Activated naive CD8-positive, alpha-beta T cell treated with anti-CD3 and anti-CD28 coated beads, Interleukin-2, amount 10 ng/mL, durations not matched to agents 7 days and 5 days (primary cell): ENCODE data around the gene MED4. TPM values are rescaled to one million over a fixed set of nuclear protein-coding genes. Genes with fewer than 3 reads are reported as not detected.
"Not testable (repeated sequence)": the region's sequence is repeated elsewhere in the genome, so short reads cannot be mapped to it uniquely, and the experiment has no call there.

ENCODE experiments used
- ATAC-seq: fragments of 150-1000 bp; cut with Tn5 transposase; one replicate; pipeline ENCODE4 v1.10.0; 2021; ENCODE audit warnings: low read depth, moderate library complexity
- POLR2A ChIA-PET: fragments of 350-600 bp; sonication (Branson Sonifier 250); formaldehyde crosslinking; loops from one replicate; lab custom pipeline; 2021; ENCODE audit warnings: antibody characterized with exemption; lab: Charles Lee
- DNase-seq: peaks from one replicate; pipeline ENCODE4 v3.0.0; 2021
- H3K27ac Mint-ChIP-seq: one replicate; pipeline ENCODE4 v1.8.0; 2022; ENCODE audit warnings: mild to moderate bottlenecking, mixed read lengths
- H3K27me3 Mint-ChIP-seq: one replicate; pipeline ENCODE4 v1.8.0; 2022; ENCODE audit warnings: mild to moderate bottlenecking, moderate library complexity, mixed read lengths
- H3K36me3 Mint-ChIP-seq: one replicate; pipeline ENCODE4 v1.8.0; 2021; ENCODE audit warnings: mild to moderate bottlenecking, mixed read lengths
- H3K4me1 Mint-ChIP-seq: one replicate; pipeline ENCODE4 v1.8.0; 2021; ENCODE audit warnings: mixed read lengths
- H3K4me3 Mint-ChIP-seq: one replicate; pipeline ENCODE4 v1.8.0; 2022; ENCODE audit warnings: mild to moderate bottlenecking, moderate library complexity, mixed read lengths
- H3K9me3 Mint-ChIP-seq: one replicate; pipeline ENCODE4 v1.8.0; 2021; ENCODE audit warnings: mixed read lengths
- total RNA-seq, 2 experiments: library from RNA; stranded (reverse); gene quantifications; one replicate each; pipeline ENCODE4 v1.2.3, GENCODE V29; 2021

Gene MED4
- total RNA-seq, 2 experiments from 2014 or later = 56.1 TPM

GRCh38 chr13:48074006-48074405, 20.9 kb downstream of the MED4 start:
- Mint-ChIP-seq H3K4me1 (peaks cover 9% of the 10 kb centered on the region), H3K27me3 (no peaks in the 10 kb centered on the region), H3K9me3 (peaks cover 20% of the 10 kb centered on the region), H3K27ac (no peak overlapping the region), H3K36me3 (peaks cover 72% of the 10 kb centered on the region), H3K4me3 (no peak overlapping the region)
- POLR2A ChIA-PET = no interaction called here
- no peak for ATAC-seq
- DNase-seq = no peak

GRCh38 chr13:48072787-48073186, 22.1 kb downstream of the MED4 start:
- no peaks in the 10 kb centered on the region for H3K27me3 Mint-ChIP-seq
- DNase-seq (no peak), ATAC-seq (no peak)
- no peaks in the 10 kb centered on the region for H3K4me1 Mint-ChIP-seq
- peaks cover 83% of the 10 kb centered on the region for H3K36me3 Mint-ChIP-seq
- H3K27ac Mint-ChIP-seq = no peak overlapping the region
- H3K9me3 Mint-ChIP-seq = peaks cover 24% of the 10 kb centered on the region
- POLR2A ChIA-PET = interaction anchor here (1.1 kb wide), 1 partner anchor 29 kb away, joined by 3 read pairs; no protein-coding TSS in a partner anchor
- H3K4me3 Mint-ChIP-seq = no peak overlapping the region

DNA sequence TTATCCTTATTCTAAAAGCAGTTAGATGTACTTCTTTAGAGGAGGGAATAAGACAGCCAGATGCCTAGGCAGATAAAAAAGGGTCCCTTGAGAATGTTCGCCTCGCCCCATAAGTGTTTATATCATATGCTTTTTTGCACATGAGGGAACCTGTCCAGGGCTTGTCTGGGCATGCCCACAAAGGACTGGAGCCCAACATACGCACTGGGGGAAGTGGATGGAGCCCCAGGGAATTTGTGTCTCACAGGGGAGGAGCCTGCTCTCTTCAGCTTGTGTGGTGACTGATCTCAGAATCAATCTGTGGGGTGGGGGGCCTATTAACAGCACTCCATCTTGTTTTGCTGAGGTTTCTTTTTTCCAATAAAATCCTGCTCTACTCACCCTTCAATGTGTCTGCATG, 22.6 kb downstream of the MED4 start:
- H3K27ac Mint-ChIP-seq = no peak overlapping the region
- H3K27me3 Mint-ChIP-seq = no peaks in the 10 kb centered on the region
- no peak overlapping the region for H3K4me3 Mint-ChIP-seq
- peaks cover 24% of the 10 kb centered on the region for H3K9me3 Mint-ChIP-seq
- DNase-seq (no peak), ATAC-seq (no peak)
- POLR2A ChIA-PET = interaction anchor here (1.1 kb wide), 1 partner anchor 28 kb away, joined by 3 read pairs; no protein-coding TSS in a partner anchor
- H3K4me1 Mint-ChIP-seq = no peaks in the 10 kb centered on the region
- H3K36me3 Mint-ChIP-seq = peaks cover 87% of the 10 kb centered on the region

- POLR2A ChIA-PET = interaction anchor here (1.2 kb wide), 1 partner anchor 23 kb away, joined by 3 read pairs; no protein-coding TSS in a partner anchor
- H3K27ac Mint-ChIP-seq = no peak overlapping the region
- peaks cover 95% of the 10 kb centered on the region for H3K36me3 Mint-ChIP-seq
Measured at GRCh38 chr13:48070942-48071341, 24.0 kb downstream of the MED4 start.

GRCh38 chr13:48069573-48069972, 25.3 kb downstream of the MED4 start:
- H3K9me3 Mint-ChIP-seq = peaks cover 29% of the 10 kb centered on the region
- H3K36me3 Mint-ChIP-seq = peaks cover 90% of the 10 kb centered on the region
- DNase-seq = no peak
- no peaks in the 10 kb centered on the region for H3K27me3 Mint-ChIP-seq
- H3K4me1 Mint-ChIP-seq = peaks cover 11% of the 10 kb centered on the region
- POLR2A ChIA-PET = interaction anchor here (1.2 kb wide), 1 partner anchor 24 kb away, joined by 3 read pairs; no protein-coding TSS in a partner anchor
- H3K4me3 Mint-ChIP-seq = no peak overlapping the region
- ATAC-seq = no peak
- H3K27ac Mint-ChIP-seq = no peak overlapping the region

More at GRCh38 chr13:48070942-48071341, 24.0 kb downstream of the MED4 start:
- DNase-seq (no peak), ATAC-seq (no peak)
- H3K9me3 Mint-ChIP-seq = peaks cover 26% of the 10 kb centered on the region
- H3K4me3 Mint-ChIP-seq = no peak overlapping the region
- peaks cover 10% of the 10 kb centered on the region for H3K4me1 Mint-ChIP-seq
- H3K27me3 Mint-ChIP-seq = no peaks in the 10 kb centered on the region

DNA sequence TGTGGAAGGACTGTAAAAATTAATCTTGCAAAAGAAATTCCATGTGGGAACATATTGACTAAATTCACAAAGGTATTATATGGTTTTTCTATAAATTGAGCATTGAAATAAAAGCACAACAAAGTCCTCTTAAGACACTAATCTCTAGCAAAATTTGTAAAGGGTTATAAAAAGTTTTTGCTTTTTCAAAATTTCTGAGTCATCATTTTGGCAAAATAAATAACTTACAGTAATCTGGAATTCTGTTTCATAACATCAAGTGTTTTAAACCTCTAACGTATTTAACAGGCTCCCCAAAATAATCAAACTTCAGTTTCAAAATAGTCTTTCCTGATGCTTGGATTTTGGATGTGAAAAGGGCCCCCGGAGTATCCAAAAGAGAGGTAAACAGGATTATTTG, 26.0 kb downstream of the MED4 start:
- H3K4me3 Mint-ChIP-seq = no peak overlapping the region
- ATAC-seq (no peak), DNase-seq (no peak)
- H3K27me3 Mint-ChIP-seq = no peaks in the 10 kb centered on the region
- H3K9me3 Mint-ChIP-seq = peaks cover 27% of the 10 kb centered on the region
- H3K4me1 Mint-ChIP-seq = peaks cover 11% of the 10 kb centered on the region
- no peak overlapping the region for H3K27ac Mint-ChIP-seq
- peaks cover 85% of the 10 kb centered on the region for H3K36me3 Mint-ChIP-seq
- POLR2A ChIA-PET = no interaction called here

DNA sequence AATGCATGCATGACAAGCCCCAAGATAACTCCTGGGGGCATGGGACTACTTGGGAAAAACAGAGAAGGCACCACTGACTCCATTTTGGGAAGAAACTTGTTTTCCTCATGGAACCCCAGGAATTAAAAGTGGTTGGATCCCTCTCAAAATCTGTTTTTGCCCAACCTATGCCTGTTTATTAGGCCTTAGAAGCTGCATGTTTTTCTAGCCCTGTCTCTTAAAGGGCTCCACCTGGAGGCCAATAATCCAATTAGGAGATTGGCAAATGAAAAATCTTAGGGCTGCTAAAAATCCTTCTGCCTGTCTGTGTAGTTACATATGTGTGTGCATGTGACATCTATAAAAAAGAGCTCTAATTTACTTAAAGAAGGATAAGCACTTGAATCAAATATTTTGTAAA, 26.9 kb downstream of the MED4 start:
- H3K9me3 Mint-ChIP-seq = peaks cover 27% of the 10 kb centered on the region
- ATAC-seq (no peak), DNase-seq (no peak)
- H3K36me3 Mint-ChIP-seq = peaks cover 77% of the 10 kb centered on the region
- H3K4me3 Mint-ChIP-seq = no peak overlapping the region
- POLR2A ChIA-PET = no interaction called here
- H3K27ac Mint-ChIP-seq = no peak overlapping the region
- H3K27me3 Mint-ChIP-seq = no peaks in the 10 kb centered on the region
- peaks cover 11% of the 10 kb centered on the region for H3K4me1 Mint-ChIP-seq

GRCh38 chr13:48066310-48066989, 28.5 kb downstream of the MED4 start:
- H3K4me3 Mint-ChIP-seq = peak overlapping the region; percentile 19
- ATAC-seq (peak; percentile 94), DNase-seq (peak; percentile 35)
- H3K27me3 Mint-ChIP-seq = no peaks in the 10 kb centered on the region
- peaks cover 23% of the 10 kb centered on the region for H3K9me3 Mint-ChIP-seq
- H3K27ac Mint-ChIP-seq = peak overlapping the region; percentile 79
- H3K36me3 Mint-ChIP-seq = peaks cover 66% of the 10 kb centered on the region
- H3K4me1 Mint-ChIP-seq = peaks cover 11% of the 10 kb centered on the region
- POLR2A ChIA-PET = interaction anchor here (0.6 to 1.7 kb wide), 2 partner anchors 29 to 587 kb away, joined by 3 to 8 read pairs; partner anchors contain the start of genes CYSLTR2 and NUDT15

GRCh38 chr13:48059951-48060350, 35.0 kb downstream of the MED4 start:
- H3K4me3 Mint-ChIP-seq, ATAC-seq, H3K9me3 Mint-ChIP-seq, POLR2A ChIA-PET, H3K27ac Mint-ChIP-seq, H3K4me1 Mint-ChIP-seq, H3K27me3 Mint-ChIP-seq, DNase-seq: not testable (repeated sequence)
- H3K36me3 Mint-ChIP-seq = peaks cover 33% of the 10 kb centered on the region

DNA sequence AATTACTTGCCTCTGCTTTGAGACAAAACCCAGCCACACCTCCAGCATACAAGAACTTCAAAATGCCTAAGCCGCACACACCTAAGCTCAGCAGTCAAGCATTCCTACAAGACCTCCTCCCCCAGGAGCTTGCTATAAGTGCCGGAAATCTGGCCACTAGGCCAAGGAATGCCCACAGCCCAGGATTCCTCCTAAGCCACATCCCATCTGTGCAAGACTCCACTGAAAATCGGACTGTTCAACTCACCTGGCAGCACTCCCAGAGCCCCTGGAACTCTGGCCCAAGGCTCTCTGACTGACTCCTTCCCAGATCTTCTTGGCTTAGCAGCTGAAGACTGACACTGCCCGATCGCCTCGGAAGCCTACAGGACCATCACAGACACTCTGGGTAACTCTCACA, 36.4 kb downstream of the MED4 start:
- H3K9me3 Mint-ChIP-seq, H3K4me3 Mint-ChIP-seq, H3K27ac Mint-ChIP-seq, H3K4me1 Mint-ChIP-seq, H3K27me3 Mint-ChIP-seq, ATAC-seq, DNase-seq, POLR2A ChIA-PET: not testable (repeated sequence)
- peaks cover 32% of the 10 kb centered on the region for H3K36me3 Mint-ChIP-seq

DNA sequence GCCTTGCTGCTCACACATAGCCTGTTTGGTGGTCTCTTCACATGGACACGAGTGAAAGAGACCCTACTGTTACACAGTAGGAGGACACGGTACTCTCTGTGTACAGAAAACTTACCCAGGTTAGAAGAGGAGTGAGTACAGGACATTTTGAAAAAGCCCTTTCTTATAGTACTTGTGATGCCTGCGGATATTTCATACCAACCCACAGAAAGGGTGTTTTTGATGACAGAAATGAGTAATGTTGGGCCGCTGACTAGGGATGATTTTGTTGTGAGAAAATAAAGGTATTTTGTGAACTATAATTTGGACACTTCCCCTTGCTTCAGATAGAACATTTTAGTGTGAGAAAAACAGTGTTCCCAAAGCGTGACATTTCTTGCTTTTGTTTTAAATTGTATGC, 39.2 kb downstream of the MED4 start:
- Mint-ChIP-seq H3K27ac (no peak overlapping the region), H3K27me3 (no peaks in the 10 kb centered on the region), H3K4me1 (peaks cover 7% of the 10 kb centered on the region), H3K4me3 (no peak overlapping the region), H3K36me3 (peaks cover 36% of the 10 kb centered on the region), H3K9me3 (no peaks in the 10 kb centered on the region)
- DNase-seq (no peak), ATAC-seq (no peak)
- POLR2A ChIA-PET = no interaction called here

DNA sequence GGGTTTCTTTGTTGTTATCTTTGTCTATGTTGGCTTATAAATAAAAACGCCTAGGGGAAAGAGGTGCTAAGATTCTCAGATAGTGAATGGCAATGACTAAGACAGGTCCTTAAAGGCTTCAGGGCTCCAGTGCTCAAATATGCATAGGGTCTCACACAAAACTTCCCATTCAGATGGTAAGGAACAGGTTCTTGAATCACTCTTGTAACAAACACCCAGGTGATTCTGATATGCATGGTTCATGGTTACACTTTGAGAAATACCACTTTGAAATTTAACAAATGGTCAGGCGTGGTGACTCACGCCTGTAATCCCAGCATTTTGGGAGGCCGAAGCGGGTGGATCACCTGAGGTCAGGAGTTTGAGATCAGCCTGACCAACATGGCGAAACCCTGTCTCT, 40.3 kb downstream of the MED4 start:
- Mint-ChIP-seq H3K9me3 (no peaks in the 10 kb centered on the region), H3K36me3 (peaks cover 33% of the 10 kb centered on the region), H3K4me3 (no peak overlapping the region), H3K27ac (no peak overlapping the region), H3K4me1 (peaks cover 8% of the 10 kb centered on the region), H3K27me3 (no peaks in the 10 kb centered on the region)
- ATAC-seq (no peak), DNase-seq (no peak)
- POLR2A ChIA-PET = no interaction called here

DNA sequence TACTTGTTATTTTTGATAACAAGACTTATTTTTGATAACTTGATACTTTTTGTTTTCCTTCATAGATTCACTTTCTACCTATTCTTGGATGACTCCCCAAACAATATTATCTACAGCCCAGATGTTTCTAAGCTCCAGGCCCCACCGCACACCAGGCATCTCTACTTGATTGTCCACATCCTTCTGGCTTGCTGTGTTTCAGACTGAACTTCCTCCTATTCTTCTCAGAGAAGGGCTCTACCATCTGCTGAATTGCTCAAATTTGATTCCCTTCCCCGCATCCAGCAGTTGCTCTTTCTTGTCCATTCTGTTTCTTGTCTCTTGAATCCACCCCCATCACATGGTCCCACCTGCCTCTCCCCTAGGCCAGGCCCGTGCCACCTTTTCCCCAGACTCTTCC, 44.4 kb downstream of the MED4 start:
- Mint-ChIP-seq H3K9me3 (no peaks in the 10 kb centered on the region), H3K36me3 (peaks cover 33% of the 10 kb centered on the region), H3K27ac (no peak overlapping the region), H3K27me3 (no peaks in the 10 kb centered on the region), H3K4me1 (peaks cover 5% of the 10 kb centered on the region), H3K4me3 (no peak overlapping the region)
- ATAC-seq = no peak
- DNase-seq = no peak
- POLR2A ChIA-PET = interaction anchor here (1.0 kb wide), 1 partner anchor 13 kb away, joined by 3 read pairs; the partner anchor contains the start of gene NUDT15
